Activated T-helper 1 cell treated with anti-CD3 and anti-CD28 coated beads, Interleukin-2, amount 50 U/mL, for 16 hours (primary cell): ENCODE data around the gene VWA7.

Source experiments
- DNase-seq, 2 donors: peaks; one replicate each; pipeline ENCODE4 v3.0.0-alpha.2; 2020; ENCODE audit warnings: low read depth in 1 of 2, low spot score in 1 of 2

Gene VWA7

DNA sequence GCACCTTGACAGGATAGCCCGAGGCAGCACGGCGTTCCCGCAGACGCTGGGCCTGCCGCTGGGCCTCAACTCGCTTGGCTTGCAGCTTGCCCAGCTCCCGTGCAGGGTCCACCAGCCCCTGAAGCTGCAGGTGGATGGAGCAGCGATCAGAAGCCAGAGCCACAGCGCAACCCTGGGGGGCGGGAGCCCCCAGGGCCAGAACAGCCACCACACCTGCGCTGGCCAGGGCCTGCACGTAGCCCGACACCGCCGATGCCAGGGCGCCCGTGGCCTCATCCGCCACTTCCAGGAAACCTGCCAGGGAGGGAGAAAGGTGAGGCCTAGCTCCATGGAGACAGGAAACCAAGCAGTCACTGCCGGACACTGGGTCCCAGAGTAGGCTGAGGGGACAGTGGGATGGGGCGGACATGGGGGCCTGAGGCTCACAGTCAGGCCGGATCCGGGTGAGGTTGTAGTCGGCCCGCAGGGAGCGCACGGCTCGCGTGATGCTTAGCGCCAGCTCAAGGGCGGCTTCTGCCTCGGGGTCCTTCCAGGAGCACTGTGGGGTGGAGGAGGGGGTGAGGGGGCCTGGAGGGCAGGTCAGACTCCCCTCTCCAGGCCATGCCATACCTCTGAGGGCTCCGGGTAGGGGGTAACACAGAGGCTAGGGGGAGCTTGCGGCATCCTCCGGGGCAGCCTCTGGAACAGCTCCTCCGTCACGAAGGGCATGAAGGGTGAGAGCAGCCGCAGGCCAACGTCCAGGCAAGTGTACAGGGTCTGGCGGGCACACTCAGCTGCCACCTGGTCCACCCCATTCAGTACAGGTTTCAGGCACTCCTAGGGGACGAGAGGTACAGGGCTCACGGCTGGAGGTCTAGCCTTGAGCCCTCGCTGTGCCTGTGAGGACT, 2.1 kb upstream of the VWA7 start:
- no peak for DNase-seq

DNA sequence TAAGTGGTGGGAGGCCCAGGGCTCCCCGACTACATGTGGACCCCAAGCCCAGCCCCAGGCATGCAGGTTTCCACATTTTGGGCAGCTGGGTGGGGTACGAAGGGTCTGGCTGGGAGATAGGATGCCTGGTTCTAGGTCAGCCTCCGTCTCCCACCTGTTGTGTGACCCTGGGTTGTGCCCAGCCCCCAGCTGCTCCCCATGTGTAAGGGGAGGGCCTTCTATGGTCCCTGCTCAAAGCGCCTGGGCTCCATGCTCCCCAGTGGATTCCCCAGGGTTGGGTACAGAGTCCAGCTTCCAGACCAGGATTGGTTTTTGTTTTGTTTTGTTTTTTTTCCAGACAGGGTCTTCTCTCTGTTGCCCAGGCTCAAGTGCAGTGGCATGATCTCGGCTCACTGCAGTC, 1.1 kb upstream of the VWA7 start:
- DNase-seq = no peak

DNA sequence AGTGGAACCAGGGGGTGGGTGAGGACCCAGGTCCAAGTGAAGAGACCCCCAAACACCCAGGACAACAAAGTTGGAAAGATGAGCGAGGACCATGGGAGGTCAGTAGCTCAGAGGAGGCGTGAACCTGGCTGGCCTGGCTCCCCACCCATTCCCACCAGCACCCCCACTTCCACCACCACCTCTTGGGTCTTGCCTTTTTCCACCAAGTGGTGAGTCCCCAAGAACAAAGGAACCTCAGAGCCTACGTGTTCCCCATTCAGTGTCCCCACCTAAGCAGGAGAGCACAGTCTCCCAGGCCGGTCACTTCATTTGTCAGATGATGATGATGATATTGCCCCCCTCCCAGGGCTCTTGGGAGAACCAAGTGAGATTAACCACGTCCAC, 531 bp upstream of the VWA7 start:
- DNase-seq = no peak

DNA sequence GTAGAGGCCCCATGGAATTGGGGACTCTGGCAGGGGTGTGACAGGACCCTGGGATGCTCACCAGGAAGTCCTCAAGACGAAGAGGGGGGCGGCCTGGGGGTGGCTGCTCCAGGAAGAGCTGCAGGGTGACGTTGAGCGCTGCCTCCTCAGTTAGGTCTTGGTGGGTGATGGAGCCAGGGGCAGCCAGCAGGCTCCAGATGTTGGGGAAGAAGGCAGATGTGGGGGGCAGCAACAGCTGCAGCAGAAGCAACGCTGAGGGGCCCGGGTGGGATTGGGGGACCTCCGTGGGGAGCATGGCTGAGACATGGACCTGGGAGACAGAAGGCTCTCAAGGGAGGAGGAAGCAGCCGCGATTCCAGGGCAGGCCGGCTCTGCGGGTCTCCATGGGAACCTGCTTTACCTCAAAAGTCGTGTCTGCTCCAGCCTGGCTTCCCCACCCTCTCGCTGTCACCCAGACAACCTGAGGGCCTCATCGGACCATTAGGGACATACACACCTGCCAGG, 591 bp downstream of the VWA7 start:
- DNase-seq = no peak

DNA sequence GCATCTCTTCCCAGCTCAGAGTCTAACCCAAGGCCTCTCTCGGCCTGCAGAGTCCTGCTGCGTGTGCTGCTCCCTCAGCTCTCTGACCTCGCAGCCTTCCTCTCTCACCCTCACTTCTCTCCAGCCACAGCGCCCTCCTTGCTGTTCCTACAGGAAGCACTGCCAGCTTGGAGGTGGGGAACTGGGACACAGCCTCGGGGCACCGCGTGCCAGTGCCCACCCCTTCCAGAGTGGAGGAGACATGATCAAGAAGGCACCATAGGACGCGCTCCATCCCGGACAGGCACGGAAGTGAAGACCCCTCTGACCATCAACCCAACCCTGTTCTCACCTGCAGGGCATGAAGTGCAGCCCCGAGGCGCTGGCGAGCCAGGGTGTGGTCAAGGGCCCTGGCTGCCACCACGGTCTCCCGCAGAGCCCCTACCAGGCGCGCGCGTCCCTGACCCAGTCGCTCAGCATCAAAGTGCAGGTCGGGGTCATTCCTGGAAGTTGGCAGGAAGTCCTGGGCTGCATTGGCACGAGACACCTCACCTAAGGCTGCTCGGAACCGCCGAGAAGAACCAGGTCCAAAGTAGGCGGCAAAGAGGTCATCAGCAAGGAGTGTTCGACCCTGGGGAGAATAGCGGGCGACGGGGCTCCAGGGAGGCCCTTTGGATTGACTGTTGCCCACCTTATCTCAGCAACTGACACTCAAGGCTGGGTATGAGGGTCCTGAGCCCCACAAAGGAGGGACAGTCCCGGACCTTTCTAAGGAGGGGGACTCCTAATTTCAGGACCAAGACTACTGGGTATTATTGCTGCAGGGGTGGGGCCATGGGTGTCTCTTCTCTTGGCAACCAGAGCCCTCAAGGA, 1.3 kb downstream of the VWA7 start:
- DNase-seq = no peak

DNA sequence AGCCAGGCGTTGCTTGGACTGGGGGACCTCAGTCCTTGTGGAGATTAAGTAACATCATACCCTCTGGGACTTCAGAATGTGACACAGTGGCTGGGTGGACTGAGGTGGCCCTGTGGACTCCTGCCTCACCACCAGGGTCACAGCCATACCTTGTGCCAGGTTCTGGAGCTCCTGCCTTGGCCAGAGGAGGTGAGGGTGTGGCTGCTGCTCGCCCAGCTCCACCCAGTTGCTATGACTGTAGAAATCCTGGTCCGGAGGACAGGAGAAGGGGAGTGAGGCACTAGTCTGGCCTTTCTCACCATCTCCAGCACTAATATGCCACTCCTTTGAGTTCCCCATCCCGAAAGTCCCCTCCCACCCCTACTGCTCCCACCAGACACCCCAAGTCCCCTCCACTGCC, 1.9 kb downstream of the VWA7 start:
- DNase-seq = no peak

DNA sequence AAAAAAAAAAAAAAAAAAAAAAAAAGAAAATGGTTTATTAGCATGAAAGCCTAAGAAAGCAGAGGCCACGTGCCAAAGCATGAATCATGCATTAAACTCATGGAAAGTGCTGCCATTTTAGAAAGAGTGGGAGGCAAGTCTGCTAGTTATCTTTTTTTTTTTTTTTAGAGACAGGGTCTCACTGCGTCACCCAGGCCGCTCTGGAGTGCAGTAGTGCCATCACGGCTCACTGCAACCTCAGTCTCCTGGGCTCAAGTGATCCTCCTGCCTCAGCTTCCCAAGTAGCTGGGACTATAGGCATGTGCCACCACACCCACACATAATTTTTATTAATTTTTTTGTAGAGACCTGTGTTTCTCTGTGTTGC, 5.2 kb downstream of the VWA7 start:
- no peak for DNase-seq

DNA sequence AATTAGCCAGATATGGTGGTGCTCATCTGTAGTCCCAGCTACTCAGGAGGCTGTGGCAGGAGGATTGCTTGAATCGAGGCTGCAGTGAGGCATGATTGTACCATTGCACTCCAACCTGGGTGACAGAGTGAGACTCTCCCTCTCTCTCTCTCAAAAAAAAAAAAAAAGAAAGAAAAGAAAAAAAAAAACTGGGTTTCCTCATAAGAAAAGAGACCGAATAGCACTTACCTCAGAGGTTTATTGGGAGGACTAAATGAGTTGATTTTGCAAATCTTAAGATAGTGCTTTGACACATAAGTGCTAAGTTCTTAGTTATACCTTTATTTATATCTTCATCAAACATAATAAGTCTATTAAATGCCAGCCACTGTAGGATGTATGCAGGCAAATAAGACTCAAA, 6.3 kb downstream of the VWA7 start:
- no peak for DNase-seq

DNA sequence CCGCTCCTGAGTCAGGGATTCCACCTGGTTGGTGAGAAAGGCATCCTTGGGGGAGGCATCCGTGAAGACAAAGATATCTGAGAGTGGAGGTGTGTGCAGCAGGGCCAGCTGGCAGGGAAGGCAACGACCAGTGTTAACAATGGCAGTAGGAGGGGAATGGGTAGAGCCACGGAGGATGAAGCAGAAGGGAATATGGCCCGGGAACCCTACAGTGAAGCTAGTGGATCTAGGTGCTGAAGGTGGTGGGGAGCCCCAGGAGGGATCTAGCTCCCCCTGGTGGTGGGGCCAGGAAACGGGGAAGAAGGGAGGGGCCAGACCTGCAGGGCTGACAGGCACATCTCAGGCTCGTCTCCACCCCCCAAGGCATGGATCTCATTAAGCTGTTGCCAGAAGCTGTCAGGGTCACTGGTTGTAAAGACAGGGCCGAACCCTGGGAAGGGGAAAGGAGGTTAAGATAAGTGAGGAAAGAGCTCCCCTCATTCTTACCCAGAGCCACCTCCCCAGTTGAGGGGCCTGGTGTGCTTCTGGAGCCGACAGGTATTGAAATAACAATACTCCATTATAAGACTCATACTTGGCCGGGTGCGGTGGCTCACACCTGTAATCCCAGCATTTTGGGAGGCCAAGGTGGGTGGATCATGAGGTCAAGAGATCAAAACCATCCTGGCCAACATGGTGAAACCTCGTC, 7.3 kb downstream of the VWA7 start:
- DNase-seq = peak; percentile 62 to 64

DNA sequence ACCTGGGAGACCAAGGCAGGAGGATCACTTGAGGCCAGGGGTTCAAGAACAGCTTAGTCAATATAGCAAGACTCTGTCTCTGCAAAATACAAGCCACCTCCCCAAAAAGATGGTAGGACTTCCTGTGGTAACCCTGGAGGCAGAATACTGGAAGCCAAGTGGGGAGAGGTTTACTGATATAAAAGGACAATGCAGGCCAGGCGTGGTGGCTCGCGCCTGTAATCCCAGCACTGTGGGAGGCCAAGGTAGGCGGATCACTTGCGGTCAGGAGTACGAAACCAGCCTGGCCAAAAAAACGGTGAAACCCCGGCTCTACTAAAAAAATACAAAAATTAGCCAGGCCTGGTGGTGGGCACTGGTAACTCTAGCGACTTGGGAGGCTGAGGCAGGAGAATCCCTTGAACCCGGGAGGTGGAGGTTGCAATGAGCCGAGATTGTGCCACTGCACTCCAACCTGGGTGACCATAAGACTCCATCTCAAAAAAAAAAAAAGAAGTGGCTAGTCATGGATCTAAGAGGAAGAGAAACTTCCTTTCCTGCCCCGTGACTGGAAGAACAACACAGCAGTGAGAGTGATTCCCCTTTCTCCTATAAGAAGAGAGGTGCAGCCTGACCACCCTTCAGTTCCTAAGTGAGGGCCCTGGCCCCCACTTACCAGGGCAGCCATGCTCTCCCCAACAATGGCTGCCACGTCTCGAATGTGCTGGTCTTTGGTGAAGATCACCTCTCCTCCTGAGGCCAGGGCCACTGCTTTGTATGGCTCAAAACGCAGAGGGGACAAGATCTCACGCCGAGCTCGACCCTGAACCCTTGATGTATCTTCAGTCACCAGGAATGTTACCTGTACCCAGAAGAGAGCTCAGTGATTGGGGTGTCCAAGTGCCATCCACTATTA, 8.5 kb downstream of the VWA7 start:
- no peak for DNase-seq

DNA sequence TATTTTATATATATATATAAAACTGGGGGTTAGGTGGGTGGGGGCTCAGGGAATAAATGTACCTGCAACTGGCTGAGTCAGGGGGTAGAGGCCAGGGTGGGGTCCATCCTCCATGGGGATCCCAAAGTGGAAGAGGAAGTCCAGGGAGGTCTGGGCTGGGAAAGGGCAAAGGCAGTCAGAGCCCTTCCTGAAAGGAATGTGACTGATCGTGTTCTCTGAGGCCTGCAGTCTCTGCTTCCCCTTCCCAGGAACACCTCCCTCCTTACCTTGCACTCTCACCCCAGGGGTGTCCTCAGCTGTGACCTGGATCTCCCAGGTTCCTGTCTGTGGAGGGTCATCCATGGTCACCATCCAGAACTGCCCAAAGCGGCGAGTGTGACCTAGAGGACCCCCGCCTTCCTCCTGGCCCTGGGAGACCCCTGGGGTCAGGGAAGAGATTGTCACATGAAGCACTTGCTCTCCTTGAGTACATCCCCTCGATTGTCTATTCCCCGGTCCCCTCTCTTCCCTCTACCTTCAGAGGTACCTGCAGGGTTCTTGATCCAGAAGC, 10.0 kb downstream of the VWA7 start:
- no peak for DNase-seq

DNA sequence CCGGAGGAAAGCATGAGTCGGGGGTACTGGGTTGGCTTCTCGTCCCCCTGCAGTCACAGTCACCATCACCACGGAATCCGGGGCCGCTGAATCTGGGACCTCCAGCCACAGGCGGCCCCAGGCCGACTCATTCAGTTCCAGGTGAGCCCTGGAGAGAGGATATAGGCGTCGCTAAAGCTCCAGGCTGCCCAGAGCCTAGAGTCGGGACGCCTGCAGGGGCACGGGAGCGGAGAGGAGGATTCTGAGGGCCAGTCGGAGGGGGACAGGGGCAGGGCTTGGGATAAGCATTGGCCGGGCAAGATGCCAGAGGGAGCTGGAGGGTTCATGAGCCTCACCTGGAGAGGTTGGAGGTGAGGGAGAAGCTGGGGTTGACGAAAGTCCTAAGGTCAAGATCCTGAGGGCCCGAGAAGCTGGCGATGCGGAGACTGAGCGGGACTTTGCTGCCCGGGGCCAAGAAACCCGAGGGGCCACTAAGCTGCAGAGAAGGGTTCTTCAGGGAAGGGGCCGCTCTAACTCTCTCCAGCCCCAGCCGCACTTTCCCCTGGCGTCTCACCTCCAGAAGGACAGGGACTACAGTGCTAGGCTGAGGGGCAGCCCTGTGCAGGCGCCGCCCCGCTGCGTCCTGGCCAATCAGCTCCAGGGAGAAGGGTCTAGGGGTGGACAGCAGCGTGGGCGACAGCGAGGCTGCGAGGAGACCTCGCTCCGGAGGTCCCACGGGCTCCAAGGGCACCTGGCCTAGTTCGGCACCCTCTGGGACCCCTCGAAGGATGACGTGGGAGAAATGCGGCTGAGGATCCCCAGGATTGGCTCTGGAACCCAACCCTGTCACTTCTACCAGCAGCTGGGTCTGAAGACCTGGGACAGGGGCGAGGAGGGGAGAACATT, 11.0 kb downstream of the VWA7 start:
- no peak for DNase-seq

DNA sequence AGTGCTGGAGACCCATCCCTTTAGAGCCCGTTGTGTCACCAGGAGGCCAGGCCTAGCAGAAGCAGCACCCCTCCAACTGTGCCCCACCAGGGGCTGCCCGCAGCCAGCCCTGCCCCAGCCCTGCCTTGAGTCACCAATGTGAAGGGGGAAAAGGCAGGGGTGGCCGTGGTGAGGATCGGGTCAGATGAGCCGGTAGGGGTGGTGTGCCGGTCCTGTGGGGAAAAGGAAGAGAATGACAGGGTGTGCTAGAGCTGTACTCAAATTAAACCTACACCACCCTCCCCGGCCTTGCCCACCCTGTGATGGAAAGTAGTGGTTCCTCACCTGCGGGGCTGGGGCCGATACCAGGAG, 11.6 kb downstream of the VWA7 start:
- no peak for DNase-seq

DNA sequence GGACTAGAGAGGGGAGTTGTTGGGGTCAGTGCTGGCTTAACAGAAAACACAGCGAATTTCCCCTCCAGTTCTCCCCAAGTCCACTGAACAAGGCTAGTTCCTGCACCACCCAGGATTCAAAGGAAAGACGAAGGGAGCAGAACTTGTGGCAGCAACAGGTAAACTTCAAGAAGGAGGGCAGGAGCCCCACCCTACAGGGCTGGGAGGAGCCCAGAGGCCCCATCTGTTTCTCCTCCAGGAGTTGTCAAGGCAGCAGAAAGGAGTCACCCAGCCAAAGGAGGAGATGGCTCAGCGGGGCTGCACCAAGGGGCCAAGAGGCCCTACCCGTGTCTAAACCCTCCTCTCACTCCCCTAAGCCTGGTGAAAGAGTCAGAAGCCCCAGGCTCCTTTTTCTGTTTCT, 12.9 kb downstream of the VWA7 start:
- no peak for DNase-seq

DNA sequence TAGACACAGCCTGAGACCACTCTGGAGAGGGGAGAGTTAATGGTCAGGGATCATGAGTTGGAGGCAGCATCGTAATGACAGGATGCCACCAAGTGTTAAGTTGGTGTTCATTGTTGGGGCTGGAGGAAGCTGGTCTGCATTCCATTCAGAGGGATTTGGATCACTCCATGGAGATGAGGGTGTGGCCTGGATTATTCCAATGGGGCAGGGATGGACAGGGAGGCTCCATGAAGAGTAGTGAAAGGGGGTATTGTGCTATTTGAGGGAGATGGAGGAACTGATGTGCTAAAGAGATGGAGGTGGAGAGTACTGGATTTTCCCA, 13.5 kb downstream of the VWA7 start:
- DNase-seq = no peak

DNA sequence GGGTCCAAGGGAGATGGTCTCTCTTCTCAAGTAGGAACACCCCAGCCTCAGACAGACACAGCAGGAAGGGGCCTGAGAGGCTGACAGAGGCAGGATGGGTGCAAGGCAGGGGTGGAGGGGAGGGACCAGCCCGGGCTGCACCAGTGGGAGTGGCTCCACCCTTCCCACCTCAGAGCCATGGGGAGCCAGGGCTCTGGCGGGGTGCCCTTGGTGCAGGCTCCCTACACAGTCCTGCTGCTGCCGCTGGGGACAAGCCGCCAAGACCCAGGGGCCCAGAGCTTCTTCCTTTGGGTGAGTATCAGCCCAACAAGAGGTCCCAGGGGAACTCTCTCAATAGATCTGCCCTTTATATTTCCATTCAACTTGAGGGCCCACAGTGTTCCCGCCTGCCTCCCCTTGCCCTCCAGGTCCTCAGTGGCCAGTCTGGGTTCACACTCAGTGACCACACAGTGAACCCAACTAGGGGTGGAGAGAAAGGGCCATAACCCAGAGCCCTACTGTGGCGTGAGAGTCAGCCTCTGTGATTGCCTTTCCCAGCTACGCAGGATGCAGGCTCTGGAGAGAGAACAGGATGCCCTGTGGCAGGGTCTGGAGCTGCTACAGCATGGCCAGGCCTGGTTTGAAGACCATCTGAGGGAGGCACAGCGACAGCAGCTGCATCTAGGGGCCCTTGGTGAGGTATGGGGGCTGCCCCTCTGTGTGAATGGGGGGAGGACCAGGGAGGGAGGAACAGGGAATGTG, 14.1 kb downstream of the VWA7 start:
- no peak for DNase-seq

DNA sequence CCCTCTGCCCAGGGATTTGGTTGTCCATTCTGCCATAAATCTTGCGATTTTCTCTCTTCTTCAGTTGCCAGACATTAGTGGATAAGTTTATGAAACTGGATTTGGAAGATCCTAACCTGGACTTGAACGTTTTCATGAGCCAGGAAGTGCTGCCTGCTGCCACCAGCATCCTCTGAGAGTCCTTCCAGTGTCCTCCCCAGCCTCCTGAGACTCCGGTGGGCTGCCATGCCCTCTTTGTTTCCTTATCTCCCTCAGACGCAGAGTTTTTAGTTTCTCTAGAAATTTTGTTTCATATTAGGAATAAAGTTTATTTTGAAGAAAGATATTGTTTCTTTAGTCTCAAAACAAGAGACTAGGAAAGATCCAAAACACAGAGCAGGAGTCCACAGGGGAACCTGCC, 14.8 kb downstream of the VWA7 start, which contains the start of gene SAPCD1:
Gene SAPCD1 (plus strand): TSS at position 301 of the 400 bp plus-strand sequence. CDS start 399 bp downstream, outside the sequence.
- DNase-seq = no peak

DNA sequence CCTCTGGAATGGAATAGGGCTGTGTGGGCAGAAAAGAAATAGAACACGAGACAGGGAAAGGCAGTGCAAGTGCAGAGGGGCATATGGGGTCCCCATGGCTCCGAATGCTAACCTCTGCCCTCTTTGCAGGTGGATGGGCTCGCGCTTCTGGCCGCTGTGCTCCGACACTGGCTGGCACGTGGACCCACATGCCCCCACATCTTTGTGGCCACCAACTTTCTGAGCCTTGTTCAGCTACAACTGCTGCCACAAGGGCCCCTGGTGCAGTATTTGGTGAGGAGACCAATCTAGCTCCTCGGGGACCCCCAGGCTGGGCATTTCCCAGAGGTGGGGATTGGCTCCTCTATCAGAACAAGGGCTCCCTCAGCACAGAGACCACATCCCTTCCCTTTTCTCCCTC, 15.8 kb downstream of the VWA7 start:
- no peak for DNase-seq

DNA sequence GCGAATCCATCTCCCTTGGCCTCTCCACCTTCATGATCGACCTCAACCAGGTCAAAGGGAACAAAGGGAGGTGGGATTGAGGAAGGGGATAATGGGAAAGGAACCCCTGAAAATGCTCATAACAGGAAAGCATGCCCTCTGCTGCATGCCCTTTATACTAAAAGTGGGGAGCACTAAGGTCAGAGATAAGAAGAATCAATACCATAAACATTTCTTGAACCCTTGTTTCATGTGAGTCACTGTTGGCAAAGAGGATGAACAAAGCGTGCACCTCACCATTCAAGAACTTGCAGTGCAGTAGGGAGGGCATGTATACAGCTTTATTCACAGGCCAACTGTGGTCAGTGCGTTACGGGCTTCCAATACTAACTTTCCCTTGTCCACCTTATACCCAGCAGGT, 16.3 kb downstream of the VWA7 start:
- no peak for DNase-seq
